ENCODE measurements around the gene SLC16A3.

DNA sequence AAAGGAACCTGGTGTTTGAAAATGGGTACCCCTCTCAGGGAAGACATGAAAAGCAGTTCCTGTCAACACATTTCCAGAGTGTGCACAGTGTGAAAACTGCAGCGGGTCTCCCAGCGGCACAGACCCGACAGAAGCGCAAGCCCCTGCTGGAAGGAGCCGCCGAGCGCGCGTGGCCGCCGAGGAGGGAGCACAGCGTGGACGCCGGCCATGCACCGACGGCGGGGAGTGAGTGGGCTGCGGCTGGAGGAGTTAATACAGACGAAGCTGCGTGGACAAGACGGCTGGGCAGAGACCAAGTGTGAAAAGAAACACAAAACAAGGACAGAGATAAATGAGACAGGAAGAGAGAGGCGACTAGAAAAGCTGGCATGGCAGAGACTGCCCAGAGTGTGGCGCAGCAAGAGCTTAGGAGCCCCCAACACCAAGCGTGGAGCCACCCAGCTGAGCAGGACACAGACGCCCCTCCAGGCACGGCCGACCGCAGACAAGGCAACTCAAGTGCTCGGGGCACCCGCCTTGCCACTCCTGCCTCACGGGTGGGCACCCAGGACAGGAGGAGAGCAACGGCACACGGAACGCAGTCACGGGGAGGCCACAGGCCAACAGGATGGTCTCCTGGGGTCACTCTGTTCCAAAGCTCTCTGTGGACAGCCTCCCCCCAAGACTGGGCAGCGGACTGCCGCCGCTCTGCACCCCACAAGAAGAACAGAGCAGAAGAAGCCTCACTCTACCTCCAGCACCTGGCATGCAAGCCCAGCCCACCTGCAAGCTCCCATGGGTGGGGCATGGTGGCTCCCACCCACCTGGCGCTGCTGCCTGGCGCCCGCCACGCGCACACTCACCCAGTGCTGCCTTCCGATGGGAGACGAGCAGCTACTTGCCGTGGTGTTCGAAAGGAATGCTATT is 16.5 kb downstream of the SLC16A3 start:
- TF ChIP-seq, protein P1, sequence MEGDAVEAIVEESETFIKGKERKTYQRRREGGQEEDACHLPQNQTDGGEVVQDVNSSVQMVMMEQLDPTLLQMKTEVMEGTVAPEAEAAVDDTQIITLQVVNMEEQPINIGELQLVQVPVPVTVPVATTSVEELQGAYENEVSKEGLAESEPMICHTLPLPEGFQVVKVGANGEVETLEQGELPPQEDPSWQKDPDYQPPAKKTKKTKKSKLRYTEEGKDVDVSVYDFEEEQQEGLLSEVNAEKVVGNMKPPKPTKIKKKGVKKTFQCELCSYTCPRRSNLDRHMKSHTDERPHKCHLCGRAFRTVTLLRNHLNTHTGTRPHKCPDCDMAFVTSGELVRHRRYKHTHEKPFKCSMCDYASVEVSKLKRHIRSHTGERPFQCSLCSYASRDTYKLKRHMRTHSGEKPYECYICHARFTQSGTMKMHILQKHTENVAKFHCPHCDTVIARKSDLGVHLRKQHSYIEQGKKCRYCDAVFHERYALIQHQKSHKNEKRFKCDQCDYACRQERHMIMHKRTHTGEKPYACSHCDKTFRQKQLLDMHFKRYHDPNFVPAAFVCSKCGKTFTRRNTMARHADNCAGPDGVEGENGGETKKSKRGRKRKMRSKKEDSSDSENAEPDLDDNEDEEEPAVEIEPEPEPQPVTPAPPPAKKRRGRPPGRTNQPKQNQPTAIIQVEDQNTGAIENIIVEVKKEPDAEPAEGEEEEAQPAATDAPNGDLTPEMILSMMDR (IDR thresholded peaks at IDR 0.05): no peak
- TF ChIP-seq EP300 (IDR thresholded peaks at IDR 0.05): no peak
